Measurements from ENCODE around the gene RASGRP2. TPM values are rescaled to one million over a fixed set of nuclear protein-coding genes. Genes with fewer than 3 reads are reported as not detected.
A peak's percentile ranks its signal among the peaks of the same experiment; 100 is the strongest.

Gene RASGRP2
- total RNA-seq, 1 donor from 2014 or later, result not detected

DNA sequence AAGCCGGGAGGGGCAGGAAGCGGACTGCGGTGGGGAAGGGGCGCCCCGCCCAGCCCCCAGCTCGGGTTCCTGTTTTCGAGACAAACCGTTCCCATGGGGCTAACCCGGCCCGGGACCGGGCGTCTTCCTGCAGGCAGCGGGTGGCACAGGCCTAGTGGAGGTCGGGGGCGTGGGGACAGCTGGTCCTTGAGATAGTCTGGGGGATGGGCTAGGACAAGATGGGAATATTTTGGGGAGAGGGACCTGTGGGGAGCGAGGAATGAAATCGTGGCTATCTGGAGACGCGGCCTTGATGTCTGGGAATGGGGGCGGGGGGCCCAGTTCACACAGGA, 1.2 kb upstream of the RASGRP2 start:
- no peak overlapping the region for H3K4me3 ChIP-seq (ENCODE audit: low read depth, low read length)
- TF ChIP-seq CTCF (conservative IDR thresholded peaks at IDR 0.05; ENCODE audit: low read depth, low read length), result no peak
- no peak for DNase-seq (ENCODE audit: low read depth)

- H3K4me3 ChIP-seq (ENCODE audit: low read depth, low read length), result no peak overlapping the region
- no peak for TF ChIP-seq CTCF (conservative IDR thresholded peaks at IDR 0.05; ENCODE audit: low read depth, low read length)
- DNase-seq (ENCODE audit: low read depth), result no peak
Measured at GRCh38 chr11:64744544-64745188, 724 bp upstream of the RASGRP2 start.

GRCh38 chr11:64742889-64743590, 902 bp downstream of the RASGRP2 start:
- DNase-seq (ENCODE audit: low read depth), result no peak
- peak overlapping the region; percentile 28 for H3K4me3 ChIP-seq (ENCODE audit: low read depth, low read length)
- peak; percentile 72 for TF ChIP-seq CTCF (conservative IDR thresholded peaks at IDR 0.05; ENCODE audit: low read depth, low read length)

- TF ChIP-seq CTCF (conservative IDR thresholded peaks at IDR 0.05; ENCODE audit: low read depth, low read length), result no peak
- DNase-seq (ENCODE audit: low read depth), result no peak
- H3K4me3 ChIP-seq (ENCODE audit: low read depth, low read length), result peak overlapping the region; percentile 28
Measured at GRCh38 chr11:64742087-64742888, 1.7 kb downstream of the RASGRP2 start.

DNA sequence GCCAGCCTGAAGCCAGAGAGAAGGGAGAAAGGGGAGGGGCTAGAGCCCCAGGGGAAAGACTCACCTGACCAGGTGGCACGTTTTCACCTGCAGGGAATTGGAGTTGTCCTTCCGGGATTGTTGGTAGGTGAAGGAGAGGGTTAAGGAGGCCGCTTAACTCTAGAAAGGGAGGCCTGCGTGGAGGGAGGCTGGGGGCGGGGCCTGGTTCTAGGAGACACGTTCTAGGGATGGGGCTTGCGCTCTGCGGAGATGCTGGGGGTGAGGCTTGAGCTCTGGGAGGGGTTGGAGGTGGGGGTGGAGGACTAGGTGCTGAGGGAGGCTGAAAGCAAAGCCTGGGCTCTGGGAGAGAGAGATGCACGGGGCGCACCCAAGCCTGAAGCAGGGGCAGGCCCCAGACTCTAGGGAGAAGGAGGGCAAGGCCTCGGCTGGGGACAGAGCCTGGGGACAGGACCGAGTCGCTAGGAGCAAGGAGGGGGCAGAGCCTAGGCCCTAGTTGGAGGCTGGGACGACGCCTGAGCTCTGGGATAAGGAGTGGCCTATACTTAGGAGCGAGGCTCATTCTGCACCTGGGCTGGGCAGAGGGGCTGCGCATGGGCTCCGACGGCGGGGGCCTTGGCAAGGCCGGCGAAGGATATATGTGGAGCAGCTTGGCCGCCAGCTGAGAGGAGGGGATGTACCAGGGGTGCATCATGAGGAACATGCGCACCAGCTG, 2.4 kb downstream of the RASGRP2 start:
- TF ChIP-seq CTCF (conservative IDR thresholded peaks at IDR 0.05; ENCODE audit: low read depth, low read length), result no peak
- H3K4me3 ChIP-seq (ENCODE audit: low read depth, low read length), result no peak overlapping the region
- no peak for DNase-seq (ENCODE audit: low read depth)

- no peak for DNase-seq (ENCODE audit: low read depth)
- no peak for TF ChIP-seq CTCF (conservative IDR thresholded peaks at IDR 0.05; ENCODE audit: low read depth, low read length)
- H3K4me3 ChIP-seq (ENCODE audit: low read depth, low read length), result no peak overlapping the region
Measured at GRCh38 chr11:64739871-64740270, 4.1 kb downstream of the RASGRP2 start.

All from epithelial cell of proximal tubule (primary cell).